ENCODE results near the gene SAMD7. TPM values are rescaled to one million over a fixed set of nuclear protein-coding genes. Genes with fewer than 3 reads are reported as not detected.
A peak's percentile ranks its signal among the peaks of the same experiment; 100 is the strongest.

SAMD7 gene, protein sequence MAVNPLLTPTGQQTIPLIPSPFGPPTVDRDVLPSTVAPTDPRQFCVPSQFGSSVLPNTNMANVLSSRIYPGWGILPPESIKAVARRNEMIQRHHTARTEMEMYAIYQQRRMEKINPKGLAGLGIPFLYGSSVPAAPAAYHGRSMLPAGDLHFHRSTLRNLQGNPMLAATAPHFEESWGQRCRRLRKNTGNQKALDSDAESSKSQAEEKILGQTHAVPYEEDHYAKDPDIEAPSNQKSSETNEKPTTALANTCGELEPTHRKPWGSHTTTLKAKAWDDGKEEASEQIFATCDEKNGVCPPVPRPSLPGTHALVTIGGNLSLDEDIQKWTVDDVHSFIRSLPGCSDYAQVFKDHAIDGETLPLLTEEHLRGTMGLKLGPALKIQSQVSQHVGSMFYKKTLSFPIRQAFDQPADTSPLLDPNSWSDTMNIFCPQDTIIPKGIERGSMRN
- not detected for polyA plus RNA-seq (ENCODE audit: insufficient read length in 10 of 10)
- long read RNA-seq, donor 1: 0 reads
- long read RNA-seq, donor 2: 0 reads
- long read RNA-seq, donor 3: 0 reads
- long read RNA-seq, donor 4: 0 reads
- long read RNA-seq, donor 5: 0 reads
- long read RNA-seq, donor 6: 0 reads
- long read RNA-seq, donor 7: 0 reads
- long read RNA-seq, donor 8: 0 reads
- long read RNA-seq, donor 9: 0 reads

DNA sequence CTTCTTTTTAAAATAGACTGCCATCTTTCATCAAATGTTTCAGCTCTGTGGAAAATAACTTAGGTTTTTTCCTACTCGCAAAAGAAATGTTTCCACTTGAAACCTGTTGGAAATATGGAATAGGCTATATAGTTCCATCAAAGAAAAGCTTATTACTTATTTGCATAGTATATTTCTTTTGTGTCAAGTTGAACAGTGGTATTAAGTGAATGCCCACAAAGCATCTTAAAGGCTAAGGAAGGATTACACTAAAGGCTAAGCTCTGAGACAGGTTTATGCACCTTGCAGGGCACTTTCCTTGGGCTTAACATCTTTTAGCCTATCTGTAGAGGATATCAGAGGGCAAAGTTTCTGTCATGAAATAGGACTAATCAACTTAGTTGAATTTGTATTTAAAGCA is at the start of gene SAMD7:
Gene SAMD7 (plus strand): TSS at position 301 of the 400 bp plus-strand sequence. CDS start 7,927 bp downstream, outside the sequence.
- no peak for DNase-seq

DNA sequence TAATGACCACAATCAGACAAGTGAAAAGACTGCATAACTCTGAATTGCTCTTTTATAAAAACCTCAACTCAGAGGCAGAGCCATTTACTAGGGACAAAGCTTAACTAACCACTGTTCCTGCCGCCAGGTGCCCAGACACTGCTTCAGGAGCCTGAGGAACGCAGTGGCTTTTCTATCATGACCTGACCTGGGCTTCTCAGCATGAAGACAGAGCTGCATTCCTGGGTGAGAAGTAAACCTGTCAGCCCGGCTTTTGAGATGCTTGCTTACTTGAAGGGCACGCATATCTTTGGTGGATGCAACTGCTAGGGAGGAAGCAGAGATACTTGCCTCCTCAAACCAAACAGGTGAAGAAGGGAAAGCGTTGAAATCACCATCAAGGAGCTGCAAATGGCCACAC is 49.5 kb upstream of the SAMD7 start:
- DNase-seq: no peak

DNA sequence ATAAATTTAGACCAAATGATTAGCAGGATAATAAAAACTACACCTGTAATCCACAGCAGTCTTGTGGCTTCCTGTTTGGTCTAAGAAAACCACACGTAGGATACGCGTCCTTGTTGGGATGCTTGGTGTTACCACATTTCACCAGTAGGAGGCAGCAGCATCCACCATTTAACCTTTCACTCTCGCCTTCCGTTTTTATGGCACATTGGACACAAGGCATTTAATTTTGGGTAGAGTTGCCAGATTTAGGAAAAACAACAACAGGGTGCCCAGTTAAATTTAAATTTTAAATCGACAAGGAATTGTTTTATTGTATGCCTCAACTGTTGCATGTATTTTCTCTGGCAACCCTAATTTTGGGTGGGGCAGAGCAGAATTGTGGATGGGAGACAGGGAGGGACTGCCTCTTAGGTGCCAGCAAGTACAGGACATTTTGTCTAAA is 47.9 kb upstream of the SAMD7 start:
- DNase-seq: peak; percentile 40 to 72 (median 64)

DNA sequence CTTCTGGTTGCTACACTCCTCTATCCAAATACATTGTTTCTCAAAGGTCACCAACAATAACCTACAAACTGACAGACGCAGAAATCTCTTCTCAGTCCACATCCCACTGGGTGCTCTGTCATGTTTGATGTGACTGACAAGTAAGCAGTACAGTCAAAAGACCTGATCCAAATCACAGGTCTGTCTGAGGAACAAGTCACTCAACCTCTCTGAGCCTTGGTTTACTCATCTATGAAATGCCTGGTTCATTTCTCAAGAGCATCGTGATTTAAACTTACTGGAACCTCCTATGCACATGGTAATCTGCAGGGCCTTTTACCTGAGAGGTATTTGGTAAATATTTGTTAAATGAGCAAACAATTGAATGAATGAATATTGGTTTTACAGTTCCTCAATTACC is 47.1 kb upstream of the SAMD7 start:
- no peak for DNase-seq

DNA sequence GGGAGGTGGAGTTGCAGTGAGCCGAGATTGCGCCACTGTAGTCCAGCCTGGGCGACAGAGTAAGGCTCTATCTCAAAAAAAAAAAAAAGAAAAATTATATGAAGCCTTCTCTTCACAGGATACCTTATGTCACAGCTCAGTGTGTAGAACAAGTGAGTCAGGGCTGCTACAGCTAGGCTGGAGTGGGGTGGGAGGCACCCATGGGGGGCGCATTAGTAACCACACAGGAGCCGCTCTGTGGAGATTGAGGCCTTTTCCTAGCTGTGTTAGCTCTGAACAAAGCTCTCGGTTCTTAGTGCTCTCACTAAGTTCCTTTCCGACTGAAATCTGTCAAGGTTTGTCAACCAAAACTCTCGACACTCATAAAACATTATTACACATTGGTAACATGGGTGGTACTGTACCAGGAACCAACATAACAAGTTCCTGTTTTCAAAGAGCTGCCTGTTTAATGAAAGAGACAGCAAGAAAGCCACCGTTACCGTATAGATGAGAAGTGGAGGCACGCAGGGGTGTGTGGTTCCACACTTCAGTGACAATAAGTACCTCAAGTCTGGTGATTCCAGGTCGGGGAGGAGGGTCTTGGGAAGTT is 46.1 kb upstream of the SAMD7 start:
- DNase-seq: no peak

DNA sequence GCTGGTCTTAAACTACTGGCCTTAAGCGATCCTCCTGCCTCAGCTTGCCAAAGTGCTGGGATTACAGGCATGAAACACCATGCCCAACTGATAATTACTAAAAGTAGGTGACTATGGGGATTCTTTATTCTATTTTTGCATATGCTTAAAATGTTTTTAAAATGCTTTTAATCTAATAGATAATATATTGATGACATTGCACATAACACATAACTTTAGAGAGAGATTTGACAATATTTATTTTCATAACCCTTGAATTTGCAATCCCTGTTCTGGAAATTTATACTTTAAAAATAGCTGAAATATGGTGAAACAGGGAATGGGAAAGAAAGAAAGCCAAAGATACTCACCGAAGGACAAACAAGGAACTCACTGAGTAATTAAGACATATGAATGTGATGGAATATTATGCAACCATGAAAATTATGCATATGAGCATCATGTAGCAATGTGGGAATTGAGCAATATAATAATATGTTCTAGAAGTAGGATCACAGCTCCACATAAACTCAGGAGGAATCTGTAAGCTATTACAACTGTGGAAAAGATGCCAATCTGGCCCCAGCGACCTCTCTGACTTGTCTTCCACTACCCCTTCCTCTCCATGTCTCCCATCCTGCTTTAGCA is 43.7 kb upstream of the SAMD7 start:
- DNase-seq: no peak

DNA sequence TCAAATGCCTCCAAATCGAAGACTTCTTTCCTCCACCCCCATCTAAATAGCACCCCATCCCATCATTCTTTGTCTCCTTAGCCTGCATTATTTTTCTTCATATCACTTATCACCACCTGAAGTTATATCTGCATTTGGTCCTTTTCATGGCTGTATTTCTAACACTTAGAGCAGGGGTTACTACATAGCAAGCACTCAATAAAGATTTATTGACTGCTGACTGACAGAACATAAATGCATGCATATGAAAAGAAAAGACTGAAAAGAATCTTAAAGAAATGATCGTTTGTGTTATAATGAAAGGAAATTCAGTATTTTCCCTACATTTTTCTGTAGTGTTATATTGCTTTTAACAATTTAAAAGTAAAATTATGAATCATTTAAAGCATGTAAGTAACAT is 43.0 kb upstream of the SAMD7 start:
- DNase-seq: no peak

DNA sequence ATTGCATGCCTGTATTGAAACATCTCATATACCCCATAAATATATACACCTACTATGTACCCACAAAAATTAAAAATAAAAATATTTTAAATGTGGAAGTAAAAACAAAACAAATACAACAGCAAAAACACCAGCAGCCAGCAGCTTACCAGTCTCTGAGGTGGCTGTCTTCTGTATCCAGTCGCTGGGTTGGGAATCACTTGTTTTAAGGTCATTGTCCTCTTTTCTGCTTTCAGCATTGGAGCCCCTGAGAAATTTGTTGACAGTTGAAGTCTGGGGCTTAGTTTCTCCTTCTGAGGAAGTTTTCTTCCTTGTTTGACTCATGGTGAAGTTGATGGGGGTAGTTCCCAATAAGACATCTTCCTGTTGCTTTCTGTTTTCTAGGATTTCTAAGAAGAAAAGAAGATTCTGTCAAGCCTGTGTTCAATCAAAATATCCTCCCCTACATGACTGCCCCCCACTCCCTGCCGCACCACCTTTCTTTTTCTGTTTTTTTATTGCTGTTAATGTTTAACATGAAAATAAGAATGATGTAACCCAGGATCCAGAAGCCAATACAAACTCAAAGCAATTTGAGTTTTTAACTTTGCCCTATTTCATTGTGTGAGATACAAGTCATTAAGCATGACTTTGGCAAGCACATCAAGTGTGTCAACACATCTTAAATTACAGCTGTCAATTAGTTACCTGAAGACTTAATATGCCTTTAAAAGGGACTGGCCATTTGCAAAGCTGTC is 41.7 kb upstream of the SAMD7 start, which contains the start of gene LRRC31:
Gene LRRC31 (minus strand): TSS at position 452 of the 737 bp plus-strand sequence. CDS start 128 bp downstream, at position 324.
- DNase-seq: no peak

DNA sequence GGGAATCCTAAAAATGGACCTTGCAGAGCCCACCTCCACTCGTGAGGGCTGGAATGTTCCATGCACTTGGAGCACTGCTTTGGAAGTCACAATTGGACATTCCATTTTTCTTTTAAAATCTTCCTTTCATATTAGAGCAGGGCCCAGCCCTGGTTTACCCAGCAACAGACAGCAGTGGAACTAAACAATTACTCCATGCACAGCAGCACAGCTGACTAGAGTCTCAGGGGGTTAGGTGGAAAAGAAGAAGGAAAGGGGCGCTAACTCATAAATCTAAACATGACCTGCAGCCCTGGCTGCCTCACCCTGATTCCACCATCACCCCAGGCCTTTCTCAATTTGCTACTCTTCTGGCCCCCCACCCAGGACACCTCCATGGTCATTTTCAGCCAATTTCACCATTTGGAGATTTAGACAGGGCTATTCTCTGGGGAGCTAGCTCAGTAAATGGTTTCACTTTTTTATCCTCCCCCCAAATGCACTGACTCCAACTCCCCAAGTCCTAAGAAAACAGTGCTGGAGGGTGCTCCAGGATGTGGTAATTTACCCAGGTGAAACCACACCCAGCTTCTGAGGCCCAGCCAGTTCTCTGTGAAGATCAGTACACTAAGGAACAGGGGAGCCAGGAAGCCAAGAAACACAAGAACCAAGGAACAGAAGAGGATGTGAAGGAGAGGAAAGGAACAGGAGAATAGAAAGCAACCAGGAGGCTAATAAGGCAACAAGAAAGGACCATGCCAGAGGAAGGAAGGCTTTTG is 40.1 kb upstream of the SAMD7 start:
- DNase-seq: no peak

DNA sequence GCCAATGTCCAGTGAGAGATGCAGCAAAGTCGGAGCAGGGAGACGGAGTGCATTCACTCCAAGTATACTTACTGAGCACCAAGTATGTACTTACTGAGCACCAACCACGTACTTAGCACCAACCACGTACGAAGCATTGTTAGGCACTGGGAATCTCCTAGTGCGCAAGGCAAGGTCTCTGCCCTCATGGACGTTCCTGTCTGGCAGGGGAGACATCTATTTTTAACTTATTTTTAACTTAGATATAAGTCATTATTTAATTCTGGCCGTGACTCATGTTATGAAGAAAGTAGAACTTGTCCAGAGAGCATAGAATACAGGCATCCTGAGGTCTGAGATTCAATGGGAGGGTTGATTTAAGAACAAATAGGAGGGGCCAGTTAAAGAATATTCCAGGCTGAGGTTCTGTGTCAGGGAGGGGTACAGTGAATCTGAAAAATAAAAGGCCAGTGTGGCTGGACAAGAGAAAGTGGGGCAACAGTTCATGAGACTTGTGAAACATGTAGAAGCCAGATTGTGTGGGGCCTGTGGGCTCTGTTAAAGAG is 32.3 kb upstream of the SAMD7 start:
- DNase-seq: no peak

DNA sequence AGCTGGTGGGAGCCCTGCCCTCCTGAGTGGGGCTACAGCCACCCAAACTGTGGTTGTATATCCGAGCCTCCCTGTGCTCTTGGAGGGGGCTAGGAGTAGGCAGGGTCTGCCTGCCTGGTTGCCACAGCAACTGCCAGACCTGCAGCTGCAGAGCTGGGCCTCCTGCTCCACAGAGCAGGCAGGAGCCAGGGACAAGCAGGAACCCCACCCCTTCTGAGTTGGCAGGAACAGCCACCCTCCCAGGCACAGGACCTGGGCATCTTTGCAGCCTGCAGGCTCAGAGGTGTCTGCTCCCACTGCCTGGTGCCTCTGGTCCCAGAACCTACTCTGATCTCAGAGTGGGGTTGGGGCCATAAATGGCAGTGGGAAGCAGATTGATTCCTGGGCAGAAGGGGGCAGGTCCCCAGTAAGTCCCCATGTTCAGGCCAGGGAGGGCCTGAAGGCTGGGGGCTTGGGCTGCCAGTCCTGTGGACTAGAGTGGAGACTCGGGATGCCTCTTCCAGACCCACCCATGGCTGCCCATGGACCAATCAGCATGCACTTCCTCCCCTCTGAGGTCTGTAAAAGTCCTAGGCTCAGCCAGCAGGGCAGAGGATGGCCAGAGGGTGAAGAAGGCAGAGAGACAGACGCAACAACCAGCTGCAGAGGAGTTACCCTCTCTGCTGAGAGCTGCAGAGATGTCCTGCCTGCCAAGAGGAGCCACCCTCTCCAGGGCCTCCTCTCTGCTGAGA is 31.4 kb upstream of the SAMD7 start:
- DNase-seq: no peak

DNA sequence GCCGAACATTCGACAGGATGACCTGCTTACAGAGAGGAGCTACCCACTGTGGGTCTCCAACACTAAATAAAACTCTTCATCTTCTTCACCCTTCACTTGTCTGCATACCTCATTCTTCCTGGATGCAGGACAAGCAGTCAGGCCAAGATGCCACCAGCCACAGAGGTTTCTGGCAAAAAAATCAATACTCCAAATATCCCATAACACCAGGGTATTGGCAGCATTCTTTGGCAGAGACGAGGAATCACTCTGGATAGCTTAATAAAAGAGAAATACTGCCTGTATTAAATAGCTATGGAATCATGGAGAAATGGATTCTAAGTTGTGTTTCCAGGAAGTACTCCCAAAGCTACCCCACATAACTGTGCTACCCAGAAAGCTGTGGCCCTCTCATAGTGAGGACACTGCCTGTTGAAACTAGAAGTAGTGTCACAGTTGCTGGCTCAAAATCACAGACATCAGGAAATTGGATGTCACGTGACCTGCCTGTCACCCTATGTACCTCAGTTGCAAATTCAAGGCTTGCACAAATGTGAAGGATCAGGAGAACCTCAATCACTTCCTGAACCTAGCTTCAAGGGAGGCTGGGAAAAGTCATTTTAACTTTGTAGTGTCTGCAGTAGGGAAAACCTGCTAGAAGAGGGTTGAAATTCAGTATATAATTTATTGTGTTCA is 30.7 kb upstream of the SAMD7 start:
- DNase-seq: no peak

DNA sequence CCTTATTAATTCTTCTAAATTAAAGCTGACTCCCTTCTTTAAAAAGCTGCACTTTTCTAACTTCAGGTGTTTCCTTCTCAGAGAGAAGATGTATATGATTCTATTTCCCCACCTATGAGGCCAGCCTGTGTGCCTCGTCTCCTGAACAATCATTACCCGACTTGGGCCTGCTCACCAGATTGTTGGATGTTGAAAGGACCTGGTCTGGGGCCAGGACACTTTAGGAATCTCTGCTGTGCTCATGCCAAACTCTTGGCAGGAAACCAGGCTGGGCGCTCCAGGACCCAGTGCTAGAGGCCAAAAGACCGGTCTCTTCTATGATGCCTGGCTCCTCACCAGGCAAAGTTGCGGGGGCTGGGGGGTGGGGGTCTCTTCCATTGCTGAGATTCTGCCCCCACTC is 24.7 kb upstream of the SAMD7 start:
- peak; percentile 8 to 32 (median 21) for DNase-seq

DNA sequence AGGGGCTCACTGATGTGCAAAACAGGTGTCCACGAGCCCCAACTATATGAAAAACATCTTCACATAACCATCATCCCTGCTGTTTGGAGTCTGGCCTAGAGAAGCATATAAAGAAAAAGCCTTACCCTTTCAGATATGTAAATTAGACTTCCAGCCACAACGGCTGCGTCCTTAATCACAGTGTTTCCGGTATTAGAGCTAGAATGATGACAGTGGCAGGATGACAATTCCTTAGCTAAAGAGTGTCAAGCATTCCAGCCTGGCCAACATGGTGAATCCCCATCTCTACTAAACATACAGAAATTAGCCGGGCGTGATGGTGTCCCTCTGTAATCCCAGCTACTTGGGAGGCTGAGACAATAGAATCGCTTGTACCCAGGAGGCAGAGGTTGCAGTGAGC is 19.5 kb upstream of the SAMD7 start:
- DNase-seq: no peak

DNA sequence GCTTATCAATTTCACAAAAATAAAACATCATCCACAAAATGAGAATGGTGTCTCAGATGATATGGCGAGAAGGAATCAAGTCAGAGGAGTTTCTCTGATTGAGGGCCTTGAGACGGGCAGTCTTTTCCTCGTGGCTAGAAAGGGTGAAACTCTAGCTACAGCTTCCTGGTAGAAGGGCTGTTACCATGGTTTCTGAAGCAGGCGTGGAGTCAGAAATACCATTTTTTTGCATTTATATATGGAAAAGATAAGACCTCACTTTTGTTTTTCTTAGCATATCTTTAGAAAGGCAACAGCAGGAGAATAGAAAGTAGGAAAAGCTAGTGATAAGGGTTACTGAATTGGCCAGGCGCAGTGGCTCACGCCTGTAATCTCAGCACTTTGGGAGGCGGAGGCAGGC is 17.3 kb upstream of the SAMD7 start:
- no peak for DNase-seq

DNA sequence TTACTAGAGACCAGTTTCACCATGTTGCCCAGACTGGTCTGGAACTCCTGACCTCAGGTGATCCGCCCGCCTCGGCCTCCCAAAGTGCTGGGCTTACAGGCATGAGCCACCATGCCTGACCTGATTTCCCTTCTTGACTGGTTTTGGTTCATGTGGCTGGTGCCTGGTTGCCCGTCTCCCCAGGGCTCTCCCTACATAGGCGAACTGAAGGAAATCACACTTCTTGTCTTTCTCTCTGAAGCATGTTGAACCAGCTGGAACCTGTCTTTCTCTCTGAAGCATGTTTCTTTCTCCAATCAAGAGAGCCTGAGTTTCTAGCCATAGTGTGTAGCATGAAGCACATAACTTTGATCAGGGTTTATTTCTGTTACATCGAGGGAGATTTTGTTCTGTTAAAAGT is 16.3 kb upstream of the SAMD7 start:
- DNase-seq: no peak

DNA sequence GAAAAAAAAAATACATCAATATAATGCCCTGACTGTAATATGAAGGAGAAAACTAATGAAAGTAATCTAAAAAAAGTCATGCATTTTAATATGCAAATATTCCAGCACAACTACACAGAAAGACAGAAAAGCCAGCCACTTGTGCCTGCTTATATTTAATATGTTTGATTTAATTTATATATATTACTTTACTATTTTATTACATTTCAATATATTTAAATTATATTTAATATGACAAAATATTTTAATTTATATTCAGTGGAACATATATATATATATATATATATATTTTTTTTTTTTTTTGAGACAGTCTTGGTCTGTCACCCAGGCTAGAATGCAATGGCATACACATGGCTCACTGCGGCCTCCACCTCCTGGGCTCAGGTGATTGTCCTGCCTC is 14.1 kb upstream of the SAMD7 start:
- no peak for DNase-seq

DNA sequence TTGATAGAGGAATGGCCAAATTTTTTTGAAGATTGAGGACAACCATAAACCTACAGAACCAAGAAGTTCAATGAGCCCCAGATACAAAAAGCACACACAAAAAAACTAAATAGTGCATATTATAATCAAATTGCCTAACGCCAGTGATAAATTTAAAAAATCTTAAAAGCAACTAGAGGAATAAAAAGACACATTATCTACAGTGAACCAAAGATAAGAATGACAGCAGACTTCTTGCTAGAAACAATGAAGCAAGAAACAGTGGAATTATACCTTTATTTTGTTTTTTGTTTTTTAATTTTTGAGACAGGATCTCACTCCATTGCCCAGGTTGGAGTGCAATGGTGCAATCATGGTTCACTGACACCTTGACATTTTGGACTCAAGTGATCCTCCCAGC is 9.9 kb upstream of the SAMD7 start:
- DNase-seq: no peak

DNA sequence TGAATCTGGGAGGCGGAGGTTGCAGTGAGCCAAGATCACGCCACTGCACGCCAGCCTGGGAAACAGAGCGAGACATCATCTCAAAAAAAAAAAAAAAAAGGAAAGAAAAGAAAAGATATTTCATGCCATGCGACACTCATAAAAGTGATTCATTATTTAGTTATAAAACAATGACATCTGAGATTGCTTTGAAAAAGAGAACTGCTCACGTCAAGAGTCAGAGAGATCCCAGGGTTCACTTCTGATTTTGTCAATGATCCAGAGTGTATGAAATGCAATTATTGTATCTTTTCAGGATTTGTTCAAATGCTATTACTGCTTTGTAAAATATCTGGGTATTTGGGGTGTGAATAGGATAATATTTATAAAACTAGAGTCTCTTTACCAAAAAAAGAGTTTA is 6.0 kb upstream of the SAMD7 start:
- DNase-seq: no peak

All from muscle of back (tissue), 13 donors.